Measurements from ENCODE around the gene TIAM2.

Gene TIAM2

DNA sequence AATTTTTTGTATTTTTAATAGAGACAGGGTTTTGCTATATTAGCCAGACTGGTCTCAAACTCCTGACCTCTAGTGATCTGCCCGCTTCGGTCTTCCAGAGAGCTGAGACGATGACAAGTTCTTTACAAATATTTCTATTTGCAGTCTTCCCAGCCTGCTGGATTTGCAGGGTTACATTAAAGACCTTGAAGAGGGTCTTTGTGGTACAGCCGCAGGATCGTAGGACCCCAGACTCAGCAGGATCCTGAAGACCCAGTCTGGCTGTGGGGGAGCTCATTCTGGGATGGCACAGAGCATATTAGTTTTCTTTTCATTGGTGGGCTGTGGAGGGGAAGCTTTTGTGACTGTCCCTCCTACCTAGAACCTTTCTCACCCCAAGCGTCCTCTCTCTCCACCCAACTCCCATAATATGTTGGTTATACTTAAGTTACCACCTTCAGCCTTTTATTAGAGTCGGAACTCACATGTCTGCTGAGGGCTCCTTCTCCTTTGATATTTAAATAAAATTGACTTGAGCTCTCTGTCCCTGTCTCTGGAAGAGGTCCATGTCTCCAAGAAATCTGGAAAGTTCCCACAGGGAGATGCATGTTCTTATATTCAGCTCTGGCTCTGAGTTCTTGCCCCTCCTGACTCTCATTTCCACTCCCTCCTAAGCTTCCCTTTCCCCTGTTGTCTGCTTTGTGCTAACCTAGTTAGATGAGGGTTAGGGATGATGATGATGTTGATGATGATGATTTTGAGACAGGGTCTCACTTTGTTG lies 72.0 kb downstream of the TIAM2 start:
- ChIA-PET CTCF (interaction anchor here (0.6 kb wide), 1 partner anchor 203 kb away, joined by 3 read pairs; no protein-coding TSS in a partner anchor), POLR2A (no interaction called here)
- DNase-seq (ENCODE audit: low read depth, low spot score) = no peak
- TF ChIP-seq, protein P1, sequence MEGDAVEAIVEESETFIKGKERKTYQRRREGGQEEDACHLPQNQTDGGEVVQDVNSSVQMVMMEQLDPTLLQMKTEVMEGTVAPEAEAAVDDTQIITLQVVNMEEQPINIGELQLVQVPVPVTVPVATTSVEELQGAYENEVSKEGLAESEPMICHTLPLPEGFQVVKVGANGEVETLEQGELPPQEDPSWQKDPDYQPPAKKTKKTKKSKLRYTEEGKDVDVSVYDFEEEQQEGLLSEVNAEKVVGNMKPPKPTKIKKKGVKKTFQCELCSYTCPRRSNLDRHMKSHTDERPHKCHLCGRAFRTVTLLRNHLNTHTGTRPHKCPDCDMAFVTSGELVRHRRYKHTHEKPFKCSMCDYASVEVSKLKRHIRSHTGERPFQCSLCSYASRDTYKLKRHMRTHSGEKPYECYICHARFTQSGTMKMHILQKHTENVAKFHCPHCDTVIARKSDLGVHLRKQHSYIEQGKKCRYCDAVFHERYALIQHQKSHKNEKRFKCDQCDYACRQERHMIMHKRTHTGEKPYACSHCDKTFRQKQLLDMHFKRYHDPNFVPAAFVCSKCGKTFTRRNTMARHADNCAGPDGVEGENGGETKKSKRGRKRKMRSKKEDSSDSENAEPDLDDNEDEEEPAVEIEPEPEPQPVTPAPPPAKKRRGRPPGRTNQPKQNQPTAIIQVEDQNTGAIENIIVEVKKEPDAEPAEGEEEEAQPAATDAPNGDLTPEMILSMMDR (IDR thresholded peaks at IDR 0.05; ENCODE audit: insufficient read depth, low read length, missing control alignments) = no peak
- H3K4me3 ChIP-seq (ENCODE audit: low read depth, low read length) = no peak overlapping the region

DNA sequence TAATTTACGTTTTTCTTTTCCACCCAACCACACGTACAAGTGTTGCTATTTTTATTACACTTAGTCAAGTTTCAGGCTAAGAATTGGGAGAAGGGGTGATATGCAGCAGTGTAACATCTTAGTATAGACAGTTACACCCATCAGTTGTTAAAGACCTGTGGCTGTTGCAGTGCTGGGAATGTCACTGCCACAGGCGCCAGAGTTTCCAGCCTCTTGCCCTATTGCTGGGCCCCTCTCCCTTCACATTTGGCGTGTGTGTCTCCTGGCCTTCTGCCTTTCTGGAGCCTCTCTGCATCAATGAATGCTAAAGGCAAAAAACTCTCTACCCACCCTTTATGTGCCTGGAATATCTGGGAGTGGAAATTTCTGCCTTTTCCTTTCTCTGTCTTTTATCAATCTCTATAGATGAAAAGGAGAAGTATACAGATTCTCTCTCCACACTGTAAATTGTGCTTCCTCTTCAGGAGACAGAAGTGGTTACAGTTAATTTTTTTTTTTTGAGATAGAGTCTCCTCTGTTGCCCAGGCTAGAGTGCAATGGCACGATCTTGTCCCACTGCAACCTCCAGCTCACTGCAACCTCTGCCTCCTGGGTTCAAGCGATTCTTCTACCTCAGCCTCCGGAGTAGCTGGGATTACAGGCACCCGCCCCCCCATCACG lies 73.0 kb downstream of the TIAM2 start:
- no peak overlapping the region for H3K4me3 ChIP-seq (ENCODE audit: low read depth, low read length)
- TF ChIP-seq, protein P1 (IDR thresholded peaks at IDR 0.05; ENCODE audit: insufficient read depth, low read length, missing control alignments) = no peak
- no peak for DNase-seq (ENCODE audit: low read depth, low spot score)
- CTCF ChIA-PET = no interaction called here
- POLR2A ChIA-PET = no interaction called here

GRCh38 chr6:155069543-155069942 lies 74.4 kb downstream of the TIAM2 start:
- DNase-seq (ENCODE audit: low read depth, low spot score) = no peak
- H3K4me3 ChIP-seq (ENCODE audit: low read depth, low read length) = no peak overlapping the region
- CTCF ChIA-PET = no interaction called here
- TF ChIP-seq, protein P1 (IDR thresholded peaks at IDR 0.05; ENCODE audit: insufficient read depth, low read length, missing control alignments) = no peak
- POLR2A ChIA-PET = no interaction called here

DNA sequence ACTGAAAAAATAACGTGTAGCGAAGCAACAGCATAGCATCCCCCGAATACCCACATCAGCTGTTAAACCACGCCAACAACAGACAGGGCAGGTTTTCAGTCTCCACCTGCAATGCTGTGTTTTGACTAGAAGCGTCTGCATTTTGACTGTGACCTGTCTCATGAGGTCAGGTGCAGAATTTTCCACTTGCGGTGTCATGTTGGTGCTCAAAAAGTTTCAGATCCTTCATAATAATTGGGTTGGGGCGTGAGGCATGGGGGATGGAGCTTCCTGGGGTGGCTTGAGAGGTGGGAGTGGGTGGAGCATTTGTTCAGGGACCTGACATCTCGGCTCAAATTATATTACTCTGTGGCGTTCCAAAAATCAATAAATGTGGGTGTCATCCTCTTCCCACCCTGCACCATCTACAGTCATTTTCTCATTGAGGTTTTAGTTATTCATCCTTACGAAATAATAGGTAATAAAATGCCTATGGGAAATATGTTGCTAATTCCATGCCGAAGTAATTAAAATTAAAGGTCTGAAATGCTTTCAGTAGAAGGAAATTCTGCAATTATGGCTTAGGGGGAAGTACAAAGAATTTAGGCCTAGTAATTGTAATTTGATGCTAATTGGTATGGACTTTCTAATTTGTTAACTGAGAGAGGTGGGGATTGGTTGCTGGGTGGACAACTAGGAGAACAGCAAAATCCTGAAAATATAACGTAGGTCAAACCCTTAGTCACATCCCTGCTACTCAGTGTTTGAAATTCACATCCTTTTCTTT lies 81.0 kb downstream of the TIAM2 start:
- POLR2A ChIA-PET = no interaction called here
- CTCF ChIA-PET = no interaction called here
- no peak for DNase-seq (ENCODE audit: low read depth, low spot score)
- no peak overlapping the region for H3K4me3 ChIP-seq (ENCODE audit: low read depth, low read length)
- TF ChIP-seq, protein P1 (IDR thresholded peaks at IDR 0.05; ENCODE audit: insufficient read depth, low read length, missing control alignments) = no peak

DNA sequence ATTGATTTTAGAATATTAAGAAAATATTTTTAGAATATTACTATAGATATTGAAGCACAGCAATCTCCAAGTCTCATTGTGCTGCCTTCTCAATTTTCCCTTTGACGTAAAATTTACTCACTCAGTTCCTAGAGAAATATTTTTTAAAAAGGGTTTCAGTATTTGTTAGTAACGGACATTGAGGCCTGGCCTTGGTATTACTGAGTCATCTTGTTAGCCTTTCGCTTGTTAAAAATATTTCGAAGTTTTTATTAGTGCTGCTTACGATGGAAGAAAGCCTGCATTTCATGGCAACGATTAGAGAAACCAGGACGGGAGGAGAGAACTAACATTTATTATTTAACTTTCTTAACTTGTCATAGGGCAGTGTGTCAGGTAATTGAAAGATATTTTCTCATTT lies 82.2 kb downstream of the TIAM2 start:
- POLR2A ChIA-PET = no interaction called here
- DNase-seq (ENCODE audit: low read depth, low spot score) = no peak
- TF ChIP-seq, protein P1 (IDR thresholded peaks at IDR 0.05; ENCODE audit: insufficient read depth, low read length, missing control alignments) = no peak
- CTCF ChIA-PET = no interaction called here
- H3K4me3 ChIP-seq (ENCODE audit: low read depth, low read length) = no peak overlapping the region

DNA sequence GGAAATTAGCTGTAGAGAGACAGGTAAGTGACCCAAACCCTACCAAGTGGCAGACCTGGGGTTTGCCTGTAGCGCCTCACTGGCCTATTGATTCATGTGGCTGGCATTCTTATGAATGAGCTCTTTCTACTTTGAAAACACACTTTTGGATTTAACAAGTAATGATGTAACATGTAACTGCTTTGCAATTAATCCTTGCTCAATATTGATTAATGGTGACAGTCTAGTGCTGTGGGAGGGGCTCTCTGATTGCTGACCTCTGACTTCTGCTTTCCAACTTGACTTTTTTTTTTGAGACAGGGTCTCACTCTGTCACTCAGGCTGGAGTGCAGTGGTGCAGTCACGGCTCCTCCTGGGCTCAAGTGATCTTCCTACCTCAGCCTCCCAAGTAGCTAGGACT lies 82.7 kb downstream of the TIAM2 start:
- H3K4me3 ChIP-seq (ENCODE audit: low read depth, low read length) = no peak overlapping the region
- no peak for DNase-seq (ENCODE audit: low read depth, low spot score)
- ChIA-PET POLR2A (no interaction called here), CTCF (interaction anchor here (1.2 kb wide), 1 partner anchor 149 kb away, joined by 4 read pairs; no protein-coding TSS in a partner anchor)
- TF ChIP-seq, protein P1 (IDR thresholded peaks at IDR 0.05; ENCODE audit: insufficient read depth, low read length, missing control alignments) = no peak

Measured in AG04449 (cell line).